H1 (cell line): ENCODE measurements around the gene SOBP. TPM values are rescaled to one million over a fixed set of nuclear protein-coding genes. Genes with fewer than 3 reads are reported as not detected.
"Not testable (repeated sequence)": the region's sequence is repeated elsewhere in the genome, so short reads cannot be mapped to it uniquely, and the experiment has no call there.

Experiments
- CTCF ChIA-PET: fragments of 300-600 bp; sonication (Branson Sonifier 250); formaldehyde crosslinking; loops from one replicate; lab custom pipeline; 2021; ENCODE audit not compliant: partially characterized antibody; lab: Charles Lee
- POLR2A ChIA-PET: fragments of 300-600 bp; sonication (Branson Sonifier 250); formaldehyde crosslinking; loops from one replicate; lab custom pipeline; 2021; ENCODE audit warnings: inconsistent platforms; ENCODE audit not compliant: partially characterized antibody; lab: Charles Lee
- DNase-seq, 2 experiments: peaks; one replicate each; pipeline versions ENCODE4 v3.0.0 to v3.0.0-alpha.2; 2010 to 2022; ENCODE audit warnings: low spot score in 2 of 2, low read depth in 1 of 2, mixed read lengths in 1 of 2
- FAIRE-seq: peaks from 2 replicates; lab custom pipeline; 2011; peaks lifted over from hg19 to GRCh38; lab: Jason Lieb, UNC
- H2AFZ ChIP-seq: 2 replicates; pipeline ENCODE4 v1.8.1; 2012; ENCODE audit warnings: low read length, inconsistent platforms
- H2AK5ac ChIP-seq: 2 replicates; pipeline ENCODE4 v1.6.1; 2013; ENCODE audit warnings: low read depth, low read length
- H2BK120ac ChIP-seq: replicated peaks from 2 replicates; pipeline ENCODE3; 2013; ENCODE audit warnings: low read depth, low read length, inconsistent platforms
- H2BK12ac ChIP-seq: 2 replicates; pipeline ENCODE4 v1.6.1; 2013; ENCODE audit warnings: low read depth, low read length
- H2BK15ac ChIP-seq: 2 replicates; pipeline ENCODE4 v1.6.1; 2013; ENCODE audit warnings: low read length
- H2BK20ac ChIP-seq: 2 replicates; pipeline ENCODE4 v1.6.1; 2013; ENCODE audit warnings: low read length
- H2BK5ac ChIP-seq: 2 replicates; pipeline ENCODE4 v1.6.1; 2013; ENCODE audit warnings: low read depth, low read length
- H3K14ac ChIP-seq: 2 replicates; pipeline ENCODE4 v1.6.1; 2013; ENCODE audit warnings: inconsistent platforms; ENCODE audit not compliant: insufficient read length
- H3K18ac ChIP-seq: 2 replicates; pipeline ENCODE4 v1.6.1; 2013; ENCODE audit warnings: low read length; ENCODE audit errors: extremely low read depth
- H3K23ac ChIP-seq: 2 replicates; pipeline ENCODE4 v1.6.1; 2013; ENCODE audit warnings: inconsistent platforms; ENCODE audit not compliant: insufficient read length
- H3K23me2 ChIP-seq: 2 replicates; pipeline ENCODE4 v1.6.1; 2013; ENCODE audit warnings: low read depth, low read length
- H3K27ac ChIP-seq: 2 replicates; pipeline ENCODE4 v1.6.1; 2011; ENCODE audit warnings: low read depth, low read length, inconsistent platforms
- H3K27me3 ChIP-seq, 4 experiments: replicated peaks in 1 of 4; 1 replicate in 1 of 4; 2 replicates in 3 of 4; pipeline versions ENCODE4 v1.6.1 to v1.8.1; 2011 to 2013; ENCODE audit warnings: low read length in 3 of 4, mild to moderate bottlenecking in 3 of 4, inconsistent platforms in 2 of 4, mixed read lengths in 2 of 4, moderate library complexity in 1 of 4; ENCODE audit not compliant: control insufficient read depth in 3 of 4, insufficient read depth in 3 of 4; ENCODE audit errors: extremely low read depth in 1 of 4
- H3K36me3 ChIP-seq, 4 experiments: 2 replicates each; pipeline versions ENCODE4 v1.6.1 to v1.8.1; 2011 to 2013; ENCODE audit warnings: mild to moderate bottlenecking in 4 of 4, low read length in 3 of 4, moderate library complexity in 2 of 4, control low read depth in 1 of 4, inconsistent platforms in 1 of 4; ENCODE audit not compliant: insufficient read depth in 4 of 4, control insufficient read depth in 2 of 4
- H3K4ac ChIP-seq: replicated peaks from 2 replicates; pipeline ENCODE3; 2013; ENCODE audit warnings: low read length, low read depth, mixed read lengths, inconsistent platforms; ENCODE audit not compliant: insufficient read length
- H3K4me1 ChIP-seq, 4 experiments: replicated peaks in 1 of 4; 1 replicate in 1 of 4; 2 replicates in 3 of 4; pipeline versions ENCODE4 v1.6.1 to v1.8.1; 2011 to 2013; ENCODE audit warnings: low read length in 3 of 4, inconsistent platforms in 2 of 4, mixed read lengths in 1 of 4; ENCODE audit not compliant: insufficient read depth in 4 of 4, control insufficient read depth in 3 of 4
- H3K4me2 ChIP-seq, 2 experiments: 2 replicates each; pipeline versions ENCODE4 v1.6.1 to v1.8.1; 2011 to 2013; ENCODE audit warnings: low read depth in 2 of 2, low read length in 2 of 2, control low read depth in 1 of 2, inconsistent platforms in 1 of 2, mild to moderate bottlenecking in 1 of 2; ENCODE audit not compliant: insufficient read depth in 1 of 2
- H3K4me3 ChIP-seq, 4 experiments: fragments of 200-600, 300-600 bp in 1 of 4; sonication (generic), shearing (Covaris generic), sonication (Bioruptor Twin) in 1 of 4; 2 replicates each; pipeline versions ENCODE4 v1.5.1 to v1.8.1; 2011 to 2016; ENCODE audit warnings: low read length in 4 of 4, low read depth in 3 of 4, control low read depth in 2 of 4, inconsistent platforms in 2 of 4, mild to moderate bottlenecking in 2 of 4, mixed read lengths in 1 of 4, moderate library complexity in 1 of 4; ENCODE audit not compliant: insufficient read depth in 2 of 4; ENCODE audit errors: extremely low read depth in 1 of 4
- H3K56ac ChIP-seq: replicated peaks from 2 replicates; pipeline ENCODE3; 2013; ENCODE audit warnings: low read depth, mild to moderate bottlenecking, mixed read lengths, low read length, inconsistent platforms; ENCODE audit not compliant: insufficient read length
- H3K79me1 ChIP-seq: 2 replicates; pipeline ENCODE4 v1.6.1; 2013; ENCODE audit warnings: low read depth, low read length, control low read depth
- H3K79me2 ChIP-seq, 2 experiments: 2 replicates each; pipeline versions ENCODE4 v1.6.1 to v1.8.1; 2012 to 2013; ENCODE audit warnings: low read length in 2 of 2, mild to moderate bottlenecking in 2 of 2, inconsistent platforms in 1 of 2; ENCODE audit not compliant: insufficient read depth in 2 of 2, control insufficient read depth in 1 of 2
- H3K9ac ChIP-seq, 4 experiments: replicated peaks in 1 of 4; 1 replicate in 1 of 4; 2 replicates in 3 of 4; pipeline versions ENCODE4 v1.6.1 to v1.8.1; 2011 to 2013; ENCODE audit warnings: low read depth in 3 of 4, low read length in 3 of 4, control low read depth in 2 of 4, mild to moderate bottlenecking in 2 of 4, moderate library complexity in 2 of 4, inconsistent platforms in 1 of 4; ENCODE audit errors: extremely low read depth in 1 of 4
- H3K9me3 ChIP-seq, 2 experiments: 2 replicates each; pipeline versions ENCODE4 v1.6.1 to v1.8.1; 2012 to 2013; ENCODE audit warnings: mild to moderate bottlenecking in 2 of 2, moderate library complexity in 2 of 2, control low read depth in 1 of 2, inconsistent platforms in 1 of 2, low read depth in 1 of 2, low read length in 1 of 2, mixed read lengths in 1 of 2; ENCODE audit not compliant: insufficient read depth in 2 of 2
- H4K20me1 ChIP-seq, 2 experiments: replicated peaks in 1 of 2; 2 replicates each; pipeline versions ENCODE3 to v1.8.1; 2011 to 2013; ENCODE audit warnings: inconsistent platforms in 2 of 2, low read length in 2 of 2, mild to moderate bottlenecking in 1 of 2; ENCODE audit not compliant: insufficient read depth in 2 of 2, control insufficient read depth in 1 of 2
- H4K5ac ChIP-seq: 2 replicates; pipeline ENCODE4 v1.6.1; 2013; ENCODE audit warnings: low read length, low read depth, mixed read lengths, inconsistent platforms; ENCODE audit not compliant: insufficient read length
- H4K8ac ChIP-seq: 2 replicates; pipeline ENCODE4 v1.8.0; 2013; ENCODE audit warnings: mild to moderate bottlenecking, moderate library complexity, low read length, inconsistent platforms; ENCODE audit not compliant: insufficient read depth; ENCODE audit errors: extremely low read depth
- H4K91ac ChIP-seq: replicated peaks from 2 replicates; pipeline ENCODE3; 2013; ENCODE audit warnings: low read length, mixed read lengths, inconsistent platforms; ENCODE audit not compliant: insufficient read length
- WGBS, 2 experiments: shearing (Covaris generic) in 1 of 2; methylation state at CpG; one replicate each; pipeline versions ENCODE4 v1.1.6 to v1.1.7; 2013 to 2015; ENCODE audit warnings: low lambda C conversion rate in 2 of 2, mixed read lengths in 2 of 2, inconsistent platforms in 1 of 2, low coverage in 1 of 2, missing lambda C conversion rate in 1 of 2; ENCODE audit not compliant: insufficient replicate concordance in 2 of 2, insufficient coverage in 1 of 2, insufficient read length in 1 of 2; ENCODE audit errors: extremely low coverage in 1 of 2, missing lambda C conversion rate in 1 of 2; 5-methylcytosine and 5-hydroxymethylcytosine counted together
- polyA plus RNA-seq, 7 experiments: library from polyadenylated mRNA; depleted of rRNA in 3 of 7; stranded (reverse) in 5 of 7; unstranded in 2 of 7; fragments of >200 nt in 5 of 7; fragments of 200-250 nt in 2 of 7; gene quantifications; 1 replicate in 5 of 7; 2 replicates in 1 of 7; 4 replicates in 1 of 7; pipeline versions ENCODE4 v1.2.1 to v1.2.3, GENCODE V29; 2011 to 2013; ENCODE audit warnings: missing spikeins in 2 of 7, mixed read lengths in 2 of 7
- total RNA-seq: library from RNA; stranded (reverse); fragmentation: NEBNext Ultra II Directional; extraction: Animal tissue kit (Norgen Biotek cat#: 25700); gene quantifications from 2 replicates; pipeline ENCODE4 v1.2.1, GENCODE V29; 2021

SOBP gene
- total and polyA plus RNA-seq, 2 of the 8 experiments (the other 6 are each of a cell fraction or from before 2014, with no cell fraction given) = 0.45 to 6.2 TPM

GRCh38 chr6:107520706-107521105 lies 30.8 kb downstream of the SOBP start:
- H2BK15ac ChIP-seq, H3K18ac ChIP-seq, H4K91ac ChIP-seq, DNase-seq, H3K56ac ChIP-seq, H2AK5ac ChIP-seq, H4K8ac ChIP-seq, H2AFZ ChIP-seq, H4K20me1 ChIP-seq, H3K4me2 ChIP-seq, H3K4me1 ChIP-seq, H2BK120ac ChIP-seq, H3K9ac ChIP-seq, H3K9me3 ChIP-seq, H3K79me2 ChIP-seq, H3K79me1 ChIP-seq, H4K5ac ChIP-seq, H3K4ac ChIP-seq, H3K14ac ChIP-seq, H3K27me3 ChIP-seq, H2BK20ac ChIP-seq, H3K27ac ChIP-seq, H3K4me3 ChIP-seq, H2BK12ac ChIP-seq, H3K36me3 ChIP-seq, H2BK5ac ChIP-seq, H3K23me2 ChIP-seq, POLR2A ChIA-PET, H3K23ac ChIP-seq: not testable (repeated sequence)
- WGBS, 2 experiments = 0% methylated on average over 1 of the region's 2 CpGs; no CpG with 5 or more reads in 1 of the 2 experiments
- CTCF ChIA-PET = interaction anchor here (1.1 kb wide), 1 partner anchor 115 kb away, joined by 3 read pairs; no protein-coding TSS in a partner anchor
- peak; percentile 87 for FAIRE-seq
